ENCODE measurements around the gene SLMAP. TPM values are rescaled to one million over a fixed set of nuclear protein-coding genes. Genes with fewer than 3 reads are reported as not detected.

Gene SLMAP, protein sequence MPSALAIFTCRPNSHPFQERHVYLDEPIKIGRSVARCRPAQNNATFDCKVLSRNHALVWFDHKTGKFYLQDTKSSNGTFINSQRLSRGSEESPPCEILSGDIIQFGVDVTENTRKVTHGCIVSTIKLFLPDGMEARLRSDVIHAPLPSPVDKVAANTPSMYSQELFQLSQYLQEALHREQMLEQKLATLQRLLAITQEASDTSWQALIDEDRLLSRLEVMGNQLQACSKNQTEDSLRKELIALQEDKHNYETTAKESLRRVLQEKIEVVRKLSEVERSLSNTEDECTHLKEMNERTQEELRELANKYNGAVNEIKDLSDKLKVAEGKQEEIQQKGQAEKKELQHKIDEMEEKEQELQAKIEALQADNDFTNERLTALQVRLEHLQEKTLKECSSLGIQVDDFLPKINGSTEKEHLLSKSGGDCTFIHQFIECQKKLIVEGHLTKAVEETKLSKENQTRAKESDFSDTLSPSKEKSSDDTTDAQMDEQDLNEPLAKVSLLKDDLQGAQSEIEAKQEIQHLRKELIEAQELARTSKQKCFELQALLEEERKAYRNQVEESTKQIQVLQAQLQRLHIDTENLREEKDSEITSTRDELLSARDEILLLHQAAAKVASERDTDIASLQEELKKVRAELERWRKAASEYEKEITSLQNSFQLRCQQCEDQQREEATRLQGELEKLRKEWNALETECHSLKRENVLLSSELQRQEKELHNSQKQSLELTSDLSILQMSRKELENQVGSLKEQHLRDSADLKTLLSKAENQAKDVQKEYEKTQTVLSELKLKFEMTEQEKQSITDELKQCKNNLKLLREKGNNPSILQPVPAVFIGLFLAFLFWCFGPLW
- total RNA-seq = 55.6 and 62.0 TPM in 2 replicates

DNA sequence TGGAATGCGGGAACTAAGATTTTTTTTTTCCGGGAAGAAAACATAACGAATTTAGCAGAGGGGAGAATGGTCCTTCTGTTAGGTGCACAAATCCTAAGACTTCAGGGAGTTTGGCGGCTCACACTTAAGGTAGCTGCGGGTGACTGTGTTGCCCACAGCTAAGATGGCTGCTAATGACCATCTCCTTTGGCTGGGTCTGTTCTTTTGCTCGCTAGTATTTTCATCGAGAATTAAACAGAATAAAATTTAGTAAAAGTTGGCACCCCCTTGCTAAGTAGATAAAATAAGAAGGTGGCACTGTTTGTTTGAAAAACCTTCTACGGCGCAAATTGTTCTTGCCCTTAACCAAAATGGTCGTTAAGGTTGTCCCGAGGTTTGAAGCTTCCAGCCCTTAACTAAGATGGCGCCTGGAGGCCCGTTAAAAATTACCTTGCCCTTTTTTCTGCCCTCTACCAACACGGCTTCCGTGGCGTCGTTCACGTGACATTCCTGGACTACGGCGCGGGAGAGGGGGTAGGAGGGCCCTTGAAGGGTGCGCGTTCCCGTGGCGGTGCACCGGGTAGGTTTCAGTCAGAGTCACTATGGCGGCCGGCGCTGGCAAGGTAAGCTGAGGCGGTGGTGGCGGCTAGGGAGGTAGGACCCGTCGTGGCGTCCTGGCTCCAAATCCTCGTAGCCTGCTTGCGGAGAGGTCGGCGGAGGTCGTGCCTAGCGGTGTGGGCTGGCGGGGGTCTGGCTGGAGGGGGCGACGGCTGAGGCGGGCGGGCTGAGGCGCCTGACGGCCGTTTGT is at the start of gene SLMAP:
Gene SLMAP (plus strand): TSS at position 569 of the 787 bp plus-strand sequence. CDS start 1,343 bp downstream, outside the sequence.
- intact Hi-C loops (cut with micrococcal nuclease) = loop anchor here (1.0 to 10.0 kb wide), 15 partner anchors 64 to 1696 kb away; partner anchors contain the start of genes ABHD6, ARF4, ARHGEF3 and FLNB

DNA sequence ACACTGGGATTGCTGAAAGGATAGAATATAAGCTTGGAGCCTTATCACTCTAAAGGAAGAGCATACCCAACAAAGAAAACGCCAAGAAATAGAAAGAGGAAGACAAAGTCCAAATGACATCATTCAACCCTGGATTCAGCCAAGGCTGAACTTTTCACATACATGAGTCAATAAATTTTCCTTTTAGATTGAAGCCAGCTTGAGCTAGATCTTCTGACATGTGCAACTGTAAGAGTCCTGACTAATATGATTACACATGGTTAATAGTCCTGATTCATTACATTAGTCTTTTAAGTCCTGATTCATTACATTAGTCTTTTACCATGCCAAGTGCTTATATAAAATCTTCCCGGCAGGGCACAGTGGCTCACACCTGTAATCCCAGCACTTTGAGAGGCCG is 49.6 kb upstream of the SLMAP start:
- intact Hi-C loops (cut with micrococcal nuclease) = no loop called here

DNA sequence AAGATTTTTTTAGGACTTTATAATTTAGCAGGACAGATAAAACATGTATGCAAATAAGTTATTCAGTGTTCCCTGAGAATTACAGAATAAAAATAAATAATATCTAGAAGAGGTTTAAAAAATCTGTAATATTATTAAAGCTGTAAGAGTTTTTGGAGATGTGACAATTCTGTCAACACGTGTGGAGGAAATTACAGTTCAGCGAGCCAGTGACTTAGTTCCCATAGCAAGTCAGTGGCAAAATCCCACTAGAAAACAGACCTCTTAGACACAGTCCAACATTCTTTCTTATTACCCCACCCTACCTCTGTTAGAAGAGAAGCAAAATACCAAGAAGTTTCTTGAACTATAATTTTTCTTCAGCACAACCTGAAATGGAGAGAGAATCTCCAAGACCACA is 47.1 kb upstream of the SLMAP start:
- intact Hi-C loops (cut with micrococcal nuclease) = no loop called here

GRCh38 chr3:57709559-57709958 is 46.5 kb upstream of the SLMAP start:
- intact Hi-C loops (cut with micrococcal nuclease) = no loop called here

DNA sequence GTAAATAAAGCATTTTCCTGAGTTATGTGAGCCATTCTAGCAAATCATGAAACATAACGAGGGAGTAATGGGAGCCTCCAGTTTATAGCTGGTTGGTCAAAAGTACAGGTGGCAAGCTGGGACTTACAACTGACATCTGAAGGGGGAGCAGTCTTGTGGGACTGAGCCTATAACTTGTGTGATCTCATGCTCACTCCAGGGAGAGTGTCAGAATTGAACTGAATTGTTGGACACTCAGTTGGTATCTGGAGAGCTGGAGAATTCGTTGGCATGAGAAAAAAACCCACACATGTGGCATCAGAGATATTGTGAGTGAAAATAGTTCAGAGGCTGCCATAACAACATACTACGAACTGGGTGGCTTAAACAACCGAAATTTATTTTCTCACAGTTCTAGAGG is 40.4 kb upstream of the SLMAP start:
- intact Hi-C loops (cut with micrococcal nuclease) = no loop called here

GRCh38 chr3:57717205-57717868 is 38.8 kb upstream of the SLMAP start:
- intact Hi-C loops (cut with micrococcal nuclease) = no loop called here

GRCh38 chr3:57718118-57718517 is 38.0 kb upstream of the SLMAP start:
- intact Hi-C loops (cut with micrococcal nuclease) = no loop called here

DNA sequence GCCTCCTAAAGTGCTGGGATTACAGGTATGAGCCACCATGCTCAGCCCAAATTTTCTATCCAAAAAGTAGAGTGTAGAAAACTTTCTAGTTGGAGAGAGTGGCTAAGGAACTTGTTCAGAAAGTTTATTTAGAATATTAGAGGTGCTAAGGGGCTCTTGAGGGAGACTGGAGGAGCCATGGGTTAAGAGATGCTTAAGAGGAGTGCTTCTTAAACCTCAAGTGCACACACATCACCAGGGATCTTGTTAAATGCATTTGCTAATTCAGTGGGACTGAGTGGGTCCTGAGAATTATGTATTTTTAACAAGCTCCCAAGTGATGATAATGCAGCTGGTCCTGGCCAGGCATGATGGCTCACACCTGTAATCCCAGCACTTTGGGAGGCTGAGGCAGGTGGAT is 29.7 kb upstream of the SLMAP start:
- intact Hi-C loops (cut with micrococcal nuclease) = no loop called here

- intact Hi-C loops (cut with micrococcal nuclease) = no loop called here
These were observed 29.0 kb upstream of the SLMAP start for GRCh38 chr3:57727106-57727505.

GRCh38 chr3:57729334-57730045 is 26.6 kb upstream of the SLMAP start:
- intact Hi-C loops (cut with micrococcal nuclease) = no loop called here

DNA sequence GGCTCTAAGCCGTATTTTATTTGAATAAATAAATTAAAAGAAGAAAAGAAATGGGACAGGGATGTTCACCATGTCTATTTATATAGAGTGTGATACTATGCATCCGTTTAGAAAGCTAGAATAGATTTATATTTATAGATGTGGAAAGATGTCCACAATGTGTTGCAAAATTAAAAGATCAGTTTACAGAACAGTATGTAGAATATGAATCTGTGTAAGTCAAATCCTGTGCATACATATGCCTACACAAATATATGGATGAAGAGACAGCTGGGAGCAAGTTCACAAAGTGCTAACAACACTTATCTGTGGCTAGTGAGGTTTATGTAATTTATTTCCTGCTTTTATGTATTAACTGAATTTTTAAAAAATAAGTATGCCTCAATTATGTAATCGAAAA is 25.4 kb upstream of the SLMAP start:
- intact Hi-C loops (cut with micrococcal nuclease) = no loop called here

DNA sequence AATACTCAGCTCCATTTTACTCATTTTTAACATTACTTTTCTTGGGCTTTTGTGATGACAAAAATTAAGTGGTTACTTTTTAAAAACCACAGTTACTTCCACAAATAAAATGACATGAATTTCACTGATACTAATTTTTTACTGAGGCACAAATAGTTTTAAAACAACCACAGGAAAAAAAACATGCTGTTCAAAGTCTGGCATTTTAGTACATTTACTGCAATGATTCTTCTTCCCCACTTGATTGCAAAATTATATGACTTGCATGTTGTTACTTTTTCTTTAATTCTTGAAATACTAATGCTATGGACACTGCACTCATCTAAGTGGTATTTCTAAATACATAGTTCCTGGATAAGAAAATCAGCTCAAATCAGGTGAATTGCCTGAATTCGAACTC is 24.8 kb upstream of the SLMAP start:
- intact Hi-C loops (cut with micrococcal nuclease) = no loop called here

DNA sequence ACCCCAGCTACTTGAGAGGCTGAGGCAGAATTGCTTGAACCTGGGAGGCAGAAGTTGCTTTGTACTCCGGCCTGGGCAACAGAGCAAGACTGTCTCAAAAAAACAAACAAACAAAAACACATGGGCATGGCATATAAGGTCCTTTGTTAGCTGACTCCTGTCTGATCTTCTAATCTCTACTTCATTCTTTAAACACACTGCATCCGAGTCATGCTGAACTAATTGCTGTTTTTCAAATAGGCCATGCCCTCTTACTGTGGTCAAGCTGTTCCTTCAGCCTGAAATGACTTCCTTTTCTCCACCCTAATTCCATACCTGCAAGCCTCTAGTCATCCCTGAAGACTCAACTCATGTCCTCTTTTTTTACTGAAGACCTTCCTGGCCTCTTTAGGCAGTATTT is 22.3 kb upstream of the SLMAP start:
- intact Hi-C loops (cut with micrococcal nuclease) = no loop called here

GRCh38 chr3:57735405-57735804 is 20.7 kb upstream of the SLMAP start:
- intact Hi-C loops (cut with micrococcal nuclease) = no loop called here

DNA sequence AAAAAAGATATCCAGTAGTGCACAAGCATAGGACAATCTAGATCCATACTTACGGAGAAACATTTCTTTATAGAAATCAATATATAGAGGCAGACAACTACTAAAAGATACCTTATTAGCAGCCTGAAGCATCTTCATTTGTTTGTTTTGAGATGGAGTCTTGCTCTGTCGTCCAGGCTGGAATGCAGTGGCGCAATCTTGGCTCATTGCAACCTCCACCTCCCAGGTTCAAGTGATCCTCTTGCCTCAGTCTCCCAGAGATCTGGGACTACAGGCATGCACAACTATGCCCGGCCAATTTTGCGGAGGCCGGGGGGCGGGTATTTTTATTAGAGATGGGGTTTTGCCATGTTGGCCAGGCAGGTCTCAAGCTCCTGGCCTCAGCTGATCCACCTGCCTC is 18.3 kb upstream of the SLMAP start:
- intact Hi-C loops (cut with micrococcal nuclease) = no loop called here

DNA sequence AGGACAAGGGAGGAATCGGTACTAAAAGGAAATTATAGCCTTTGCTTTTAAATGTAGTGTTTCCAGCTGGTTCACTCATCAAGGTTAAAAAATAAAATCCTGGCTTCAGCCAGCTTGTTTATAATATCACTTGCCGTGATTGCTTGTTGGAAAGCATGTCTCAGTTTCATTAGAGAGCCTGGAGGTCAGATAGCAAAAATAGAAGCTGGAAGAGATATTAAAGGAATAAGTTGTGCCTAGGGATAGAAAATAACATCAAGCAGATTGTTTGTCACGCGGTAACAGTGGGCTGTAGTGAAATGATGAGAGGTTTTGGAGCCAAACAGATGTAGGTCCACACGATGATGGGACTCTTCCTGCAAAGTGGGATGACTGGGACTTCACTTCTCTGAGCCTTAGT is 17.7 kb upstream of the SLMAP start:
- intact Hi-C loops (cut with micrococcal nuclease) = no loop called here

GRCh38 chr3:57740027-57740426 is 16.1 kb upstream of the SLMAP start:
- intact Hi-C loops (cut with micrococcal nuclease) = no loop called here

DNA sequence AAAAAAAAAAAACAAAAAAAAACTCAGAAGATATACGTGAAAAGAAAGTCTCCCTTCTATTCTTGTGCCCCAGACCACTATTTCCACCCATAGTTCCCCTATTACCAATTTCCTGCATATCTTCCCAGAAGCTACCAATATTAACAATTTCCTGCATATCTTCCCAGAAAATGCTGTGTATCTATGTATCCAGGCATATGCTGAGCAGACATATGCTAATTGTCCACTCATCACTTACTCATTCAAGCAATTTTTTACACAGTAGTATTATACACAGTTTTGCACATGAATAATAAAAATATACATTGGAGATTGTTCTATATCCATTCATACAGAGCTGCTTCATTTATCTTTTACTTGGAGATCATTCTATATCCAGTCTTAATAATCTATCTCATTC is 12.6 kb upstream of the SLMAP start:
- intact Hi-C loops (cut with micrococcal nuclease) = no loop called here

DNA sequence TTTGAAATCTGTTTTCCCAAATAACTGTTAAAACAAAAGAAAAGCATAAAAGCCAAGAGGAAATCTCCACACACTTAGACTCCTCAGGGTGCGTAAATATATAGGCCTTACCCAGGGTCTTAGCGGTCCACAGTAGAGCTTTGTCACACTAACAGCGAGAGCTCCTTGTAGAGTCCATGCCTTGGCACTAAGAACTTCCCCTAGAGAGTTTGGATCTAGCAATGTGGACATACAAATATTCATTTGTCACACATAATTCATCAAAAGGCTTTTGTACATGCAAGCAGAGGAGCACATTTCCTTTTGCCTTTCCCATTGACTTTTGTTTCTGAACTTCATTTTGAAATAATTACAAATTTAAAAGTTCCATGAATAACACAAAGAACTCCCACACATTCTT is 11.0 kb upstream of the SLMAP start:
- intact Hi-C loops (cut with micrococcal nuclease) = no loop called here
